Muscle of arm (tissue), 12 donors: ENCODE results near the gene THADA. TPM values are rescaled to one million over a fixed set of nuclear protein-coding genes. Genes with fewer than 3 reads are reported as not detected.

Experiments used
- DNase-seq: peaks from one replicate; pipeline ENCODE4 v3.0.0-alpha.2; 2013
- polyA plus RNA-seq, 12 donors: library from polyadenylated mRNA; unstranded; fragments of 120-200 nt; gene quantifications; one replicate each; pipeline ENCODE4 v1.2.1, GENCODE V29; 2013; ENCODE audit not compliant: insufficient read length in 12 of 12

The THADA gene
- polyA plus RNA-seq, 12 donors, result 15.4 to 40.4 (median 21.8) TPM; not detected in 1

GRCh38 chr2:43254331-43254730 lies 341.5 kb downstream of the THADA start:
- no peak for DNase-seq

GRCh38 chr2:43251171-43251731 lies 344.6 kb downstream of the THADA start:
- DNase-seq, result peak; percentile 91

GRCh38 chr2:43250015-43250414 lies 345.8 kb downstream of the THADA start:
- DNase-seq, result no peak

- no peak for DNase-seq
Observed at GRCh38 chr2:43248621-43249020, 347.2 kb downstream of the THADA start.

- no peak for DNase-seq
Observed at GRCh38 chr2:43246641-43247040, 349.2 kb downstream of the THADA start.

GRCh38 chr2:43241558-43241957 lies 354.3 kb downstream of the THADA start:
- DNase-seq, result no peak

- no peak for DNase-seq
Observed at GRCh38 chr2:43240766-43241150, 355.1 kb downstream of the THADA start.

- no peak for DNase-seq
Observed at GRCh38 chr2:43239981-43240765, 355.7 kb downstream of the THADA start.

- no peak for DNase-seq
Observed at GRCh38 chr2:43238813-43239212, 357.0 kb downstream of the THADA start.

- no peak for DNase-seq
Observed at GRCh38 chr2:43238176-43238575, 357.7 kb downstream of the THADA start.

GRCh38 chr2:43233218-43234212 lies 362.3 kb downstream of the THADA start:
- no peak for DNase-seq

GRCh38 chr2:43230951-43231827 lies 364.6 kb downstream of the THADA start:
- DNase-seq, result no peak

- DNase-seq, result peak; percentile 67
Observed at GRCh38 chr2:43230351-43230885, 365.4 kb downstream of the THADA start.

GRCh38 chr2:43228756-43229659 lies 366.8 kb downstream of the THADA start:
- no peak for DNase-seq

- DNase-seq, result no peak
Observed at GRCh38 chr2:43228321-43228751, 367.5 kb downstream of the THADA start.

- no peak for DNase-seq
Observed at GRCh38 chr2:43227830-43228281, 368.0 kb downstream of the THADA start.

- DNase-seq, result peak; percentile 87
Observed at GRCh38 chr2:43226955-43227829, 368.6 kb downstream of the THADA start.

GRCh38 chr2:43226558-43226954 lies 369.3 kb downstream of the THADA start, which contains the start of gene ZFP36L2:
Gene ZFP36L2, minus strand, starts transcription at chr2:43226606. Its CDS starts 291 bp downstream, at chr2:43226315.
- DNase-seq, result peak; percentile 96
